Large intestine (tissue), 3 donors: Measurements from ENCODE around the gene FNDC10. TPM values are rescaled to one million over a fixed set of nuclear protein-coding genes. Genes with fewer than 3 reads are reported as not detected.
A peak's percentile ranks its signal among the peaks of the same experiment; 100 is the strongest.

ENCODE experiments used
- DNase-seq, 2 donors: peaks; one replicate each; pipeline versions ENCODE4 v3.0.0 to v3.0.0-alpha.2; 2013
- H3K27ac ChIP-seq: one replicate; pipeline ENCODE4 v1.5.1; 2013; ENCODE audit warnings: low read length
- H3K27me3 ChIP-seq: 2 replicates; pipeline ENCODE4 v1.6.1; 2013; ENCODE audit warnings: low read length; ENCODE audit not compliant: control insufficient read depth, insufficient read depth
- H3K36me3 ChIP-seq: 2 replicates; pipeline ENCODE4 v1.6.1; 2013; ENCODE audit warnings: low read length; ENCODE audit not compliant: control insufficient read depth, insufficient read depth
- H3K4me1 ChIP-seq: one replicate; pipeline ENCODE4 v1.6.1; 2013; ENCODE audit warnings: low read length; ENCODE audit not compliant: control insufficient read depth, insufficient read depth
- H3K4me3 ChIP-seq: one replicate; pipeline ENCODE4 v1.5.1; 2013; ENCODE audit warnings: low read length
- H3K9me3 ChIP-seq: one replicate; pipeline ENCODE4 v1.6.1; 2013; ENCODE audit warnings: mild to moderate bottlenecking, low read depth, low read length, moderate library complexity; ENCODE audit not compliant: control insufficient read depth
- WGBS: methylation state at CpG from one replicate; pipeline ENCODE4 v1.1.5; 2013; ENCODE audit warnings: low lambda C conversion rate; ENCODE audit not compliant: insufficient coverage; 5-methylcytosine and 5-hydroxymethylcytosine counted together
- polyA plus RNA-seq: library from polyadenylated mRNA; unstranded; fragments of 120-200 nt; gene quantifications from one replicate; pipeline ENCODE4 v1.2.1, GENCODE V29; 2013

Gene FNDC10
- polyA plus RNA-seq, 1 donor = 2.4 TPM

DNA sequence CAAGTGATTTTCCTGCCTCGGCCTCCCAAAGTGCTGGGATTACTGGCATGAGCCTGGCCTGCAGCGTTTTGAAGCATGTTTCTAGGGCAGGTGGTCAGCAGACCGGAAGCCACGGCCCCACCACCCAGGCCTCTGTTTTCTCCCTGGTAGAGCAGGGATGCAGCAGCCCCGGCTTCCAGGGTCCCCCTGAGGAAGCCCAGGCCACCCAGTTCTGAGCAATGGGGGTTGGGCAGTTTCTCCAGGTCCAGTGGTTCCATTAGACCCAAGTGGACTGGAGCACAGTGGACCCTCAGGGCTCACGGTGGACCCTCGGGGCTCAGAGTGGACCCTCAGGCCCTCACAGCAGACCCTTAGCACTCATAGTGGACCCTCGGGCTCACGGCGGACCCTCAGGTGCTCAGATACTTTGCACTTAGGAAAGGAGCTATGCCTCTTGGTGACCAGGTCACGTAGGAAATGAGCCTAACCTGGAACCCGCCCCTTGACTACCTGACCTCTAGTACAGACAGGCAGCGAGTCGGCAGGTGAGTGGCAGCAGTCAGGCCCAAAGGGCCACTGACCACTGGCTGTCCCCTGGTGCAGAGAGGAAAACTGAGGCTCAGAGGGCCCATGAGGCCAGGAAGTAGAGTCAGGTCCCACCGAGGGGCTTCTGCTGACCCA lies 4.6 kb upstream of the FNDC10 start:
- Histone ChIP-seq H3K4me3 (no peak overlapping the region), H3K36me3 (no peaks in the 10 kb centered on the region), H3K4me1 (no peaks in the 10 kb centered on the region), H3K27me3 (peaks cover 36% of the 10 kb centered on the region), H3K27ac (no peak overlapping the region), H3K9me3 (peaks cover 11% of the 10 kb centered on the region)
- DNase-seq = no peak
- WGBS = no CpG with 5 or more reads among the region's 15 CpGs

DNA sequence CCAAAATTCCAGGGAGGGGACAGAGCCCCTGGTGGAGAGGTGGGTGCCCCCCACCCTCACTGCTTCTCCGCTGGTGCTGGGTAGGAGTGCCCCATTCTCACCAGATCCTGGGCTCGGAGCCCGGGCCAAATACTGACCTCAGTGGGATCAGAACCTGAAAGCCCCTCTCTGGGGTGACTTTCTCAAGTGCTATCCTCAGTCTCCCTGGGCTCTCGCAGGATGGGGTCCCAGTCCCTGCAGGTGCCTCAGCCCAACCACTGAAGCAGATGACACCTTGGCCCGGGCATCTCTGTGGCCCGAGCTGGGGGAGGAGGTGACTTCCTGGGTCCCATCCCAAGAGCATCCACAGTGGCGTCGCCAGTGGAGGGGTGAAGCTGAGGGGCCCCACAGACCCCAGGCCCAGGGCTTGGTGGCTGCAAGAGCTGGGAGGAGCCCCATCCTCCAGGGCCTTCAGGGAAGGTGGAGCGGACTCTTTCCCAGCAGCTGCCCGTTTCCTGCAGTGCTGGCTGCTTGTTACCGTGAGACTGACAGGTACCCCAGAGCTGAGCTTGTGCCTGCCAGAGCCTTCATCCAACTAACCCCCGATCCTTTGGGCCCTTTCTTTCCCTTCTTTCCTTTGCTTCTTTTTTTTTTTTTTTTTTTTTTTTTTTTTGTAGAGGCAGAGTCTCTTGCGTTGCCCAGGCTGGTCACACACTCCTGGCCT lies 3.9 kb upstream of the FNDC10 start:
- WGBS = 20% methylated on average over 1 of the region's 13 CpGs
- DNase-seq = no peak
- Histone ChIP-seq H3K4me1 (no peaks in the 10 kb centered on the region), H3K4me3 (no peak overlapping the region), H3K36me3 (no peaks in the 10 kb centered on the region), H3K9me3 (peaks cover 11% of the 10 kb centered on the region), H3K27me3 (peaks cover 41% of the 10 kb centered on the region), H3K27ac (no peak overlapping the region)

DNA sequence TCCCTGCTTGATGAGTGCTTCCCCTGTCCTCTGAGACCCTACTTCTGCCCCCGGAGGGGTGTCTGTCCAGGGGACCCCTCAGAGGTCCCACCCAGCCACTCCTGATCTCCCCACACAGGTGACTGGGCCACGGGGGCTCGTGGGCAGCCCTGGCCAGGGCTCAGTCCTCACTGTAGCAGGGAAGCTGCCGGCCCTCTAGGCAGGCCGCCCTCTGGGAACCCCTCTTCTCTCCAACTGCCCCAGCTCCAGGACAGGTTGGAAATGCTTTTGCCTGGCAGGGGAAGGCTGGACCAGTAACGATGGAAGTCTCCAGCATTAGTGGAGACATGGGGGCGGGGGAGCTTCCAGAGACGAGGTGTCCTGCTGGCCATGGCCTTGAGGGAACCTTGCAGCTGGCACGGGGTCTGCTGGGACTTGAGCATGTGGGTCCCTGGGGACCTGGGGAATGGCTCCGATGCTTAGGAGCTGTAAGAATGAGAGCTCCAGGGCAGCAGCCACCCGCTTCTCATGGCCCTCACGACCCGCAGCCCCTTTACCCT lies 3.1 kb upstream of the FNDC10 start:
- no CpG with 5 or more reads among the region's 13 CpGs for WGBS
- no peaks in the 10 kb centered on the region for H3K36me3 ChIP-seq
- peaks cover 12% of the 10 kb centered on the region for H3K9me3 ChIP-seq
- no peak for DNase-seq
- no peak overlapping the region for H3K4me3 ChIP-seq
- H3K27me3 ChIP-seq = peaks cover 49% of the 10 kb centered on the region
- no peak overlapping the region for H3K27ac ChIP-seq
- H3K4me1 ChIP-seq = no peaks in the 10 kb centered on the region

DNA sequence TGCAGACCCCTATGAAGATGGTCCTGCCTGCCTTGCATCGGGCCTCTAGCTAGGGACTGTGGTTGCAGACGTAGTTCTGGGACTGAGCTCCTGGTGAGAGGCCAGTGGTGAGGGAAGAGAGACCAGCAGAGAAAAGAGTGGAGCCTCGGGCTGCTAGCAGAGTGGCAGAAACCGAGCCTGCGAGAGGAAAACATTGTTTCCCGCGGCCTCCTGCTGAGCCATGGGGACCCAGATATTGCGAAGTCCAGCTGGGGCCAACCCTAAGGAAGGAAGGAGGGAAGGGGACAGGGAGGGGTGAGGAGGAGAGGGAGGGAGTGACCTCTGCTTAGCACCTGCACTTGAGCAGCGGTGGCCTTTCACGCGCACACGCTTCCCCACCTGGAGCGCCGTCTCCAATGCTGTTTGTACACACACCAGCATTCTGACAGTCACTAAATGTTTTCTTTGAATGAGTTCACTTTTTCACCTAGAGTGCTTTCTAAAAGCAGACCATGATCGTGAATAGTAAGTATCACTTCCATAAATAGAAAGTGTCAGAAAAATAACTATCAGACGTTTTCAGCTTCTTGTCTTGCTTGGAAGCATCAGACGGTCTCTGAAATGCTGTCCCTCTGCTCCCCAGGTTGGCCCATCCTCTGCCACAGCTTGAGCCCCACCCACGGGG lies 2.5 kb upstream of the FNDC10 start:
- no peak for DNase-seq
- Histone ChIP-seq H3K27ac (no peak overlapping the region), H3K36me3 (no peaks in the 10 kb centered on the region), H3K4me1 (no peaks in the 10 kb centered on the region), H3K9me3 (peaks cover 16% of the 10 kb centered on the region), H3K4me3 (no peak overlapping the region), H3K27me3 (peaks cover 55% of the 10 kb centered on the region)
- WGBS = no CpG with 5 or more reads among the region's 18 CpGs

DNA sequence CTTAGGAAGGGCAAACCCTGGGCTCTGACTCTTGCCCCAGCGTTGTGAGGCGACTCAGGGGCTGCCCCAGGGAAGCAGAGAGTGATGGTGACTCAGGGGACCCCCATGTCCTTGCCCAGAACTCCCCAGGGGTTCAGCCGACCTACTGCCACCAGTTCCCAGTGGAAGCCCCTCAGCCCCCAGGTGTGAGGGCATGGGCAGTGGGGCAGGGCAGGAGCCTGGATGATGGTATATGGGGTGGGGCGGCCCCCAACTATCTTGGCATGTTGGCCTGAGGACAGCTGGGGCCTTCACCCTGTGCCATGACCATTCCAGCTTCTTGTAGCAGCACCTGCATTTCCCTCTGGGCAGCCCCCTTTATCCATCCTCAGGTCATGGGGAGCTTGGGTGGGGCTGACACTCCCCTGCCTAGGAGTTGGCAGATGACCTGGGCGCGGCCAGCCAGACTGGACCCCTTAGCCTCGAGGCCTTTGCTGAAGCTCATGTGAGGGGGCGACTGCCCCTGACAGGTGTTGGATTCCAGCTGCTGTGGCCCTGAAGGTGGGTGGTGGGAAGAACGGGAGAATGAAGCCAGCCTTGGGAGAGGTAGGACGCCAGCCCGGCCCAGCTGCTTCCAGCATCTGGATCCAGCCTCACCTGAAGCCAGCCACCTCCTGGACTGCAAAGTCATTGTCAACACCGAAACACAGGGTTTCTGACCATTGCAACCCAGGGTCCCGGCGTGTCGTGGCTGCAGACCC lies 1.8 kb upstream of the FNDC10 start:
- H3K27me3 ChIP-seq = peaks cover 61% of the 10 kb centered on the region
- peaks cover 16% of the 10 kb centered on the region for H3K9me3 ChIP-seq
- H3K4me1 ChIP-seq = no peaks in the 10 kb centered on the region
- no peaks in the 10 kb centered on the region for H3K36me3 ChIP-seq
- H3K4me3 ChIP-seq = no peak overlapping the region
- H3K27ac ChIP-seq = no peak overlapping the region
- WGBS = no CpG with 5 or more reads among the region's 15 CpGs
- DNase-seq = no peak

DNA sequence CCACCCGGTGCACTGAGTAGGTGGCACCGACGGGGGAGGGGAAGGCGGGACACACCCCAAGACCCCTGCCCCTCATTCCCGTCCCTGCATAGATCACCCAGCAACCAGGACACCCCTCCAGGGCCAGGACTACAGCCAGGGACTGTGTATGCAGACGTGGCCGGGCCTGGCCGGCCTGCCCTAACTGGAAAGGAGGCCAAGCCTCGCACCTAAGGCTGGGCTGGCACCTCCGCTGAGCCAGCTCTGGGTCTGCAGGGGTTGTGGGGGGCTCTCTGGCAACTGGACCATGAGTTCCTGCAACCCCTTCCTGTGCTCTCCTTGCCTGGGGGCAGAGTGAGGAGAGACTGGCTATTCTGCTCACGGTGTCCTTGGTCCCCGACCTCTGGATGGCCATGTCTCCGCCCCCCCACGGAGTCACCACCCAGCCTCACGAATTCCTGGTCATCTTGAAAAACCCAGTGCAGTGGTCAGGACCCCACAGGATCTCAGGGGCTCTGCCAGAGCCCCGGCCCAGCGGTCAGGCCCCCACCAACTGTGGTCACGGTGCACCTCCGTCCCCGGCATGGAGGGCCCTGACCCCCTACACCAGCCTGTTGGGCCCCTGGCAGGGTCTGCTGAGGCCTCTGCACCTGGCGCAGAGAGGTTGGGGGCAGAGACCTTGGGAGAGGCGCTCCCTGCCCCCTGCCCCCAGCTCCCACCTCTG lies 1.1 kb upstream of the FNDC10 start:
- no CpG with 5 or more reads among the region's 22 CpGs for WGBS
- H3K4me3 ChIP-seq = no peak overlapping the region
- DNase-seq = no peak

DNA sequence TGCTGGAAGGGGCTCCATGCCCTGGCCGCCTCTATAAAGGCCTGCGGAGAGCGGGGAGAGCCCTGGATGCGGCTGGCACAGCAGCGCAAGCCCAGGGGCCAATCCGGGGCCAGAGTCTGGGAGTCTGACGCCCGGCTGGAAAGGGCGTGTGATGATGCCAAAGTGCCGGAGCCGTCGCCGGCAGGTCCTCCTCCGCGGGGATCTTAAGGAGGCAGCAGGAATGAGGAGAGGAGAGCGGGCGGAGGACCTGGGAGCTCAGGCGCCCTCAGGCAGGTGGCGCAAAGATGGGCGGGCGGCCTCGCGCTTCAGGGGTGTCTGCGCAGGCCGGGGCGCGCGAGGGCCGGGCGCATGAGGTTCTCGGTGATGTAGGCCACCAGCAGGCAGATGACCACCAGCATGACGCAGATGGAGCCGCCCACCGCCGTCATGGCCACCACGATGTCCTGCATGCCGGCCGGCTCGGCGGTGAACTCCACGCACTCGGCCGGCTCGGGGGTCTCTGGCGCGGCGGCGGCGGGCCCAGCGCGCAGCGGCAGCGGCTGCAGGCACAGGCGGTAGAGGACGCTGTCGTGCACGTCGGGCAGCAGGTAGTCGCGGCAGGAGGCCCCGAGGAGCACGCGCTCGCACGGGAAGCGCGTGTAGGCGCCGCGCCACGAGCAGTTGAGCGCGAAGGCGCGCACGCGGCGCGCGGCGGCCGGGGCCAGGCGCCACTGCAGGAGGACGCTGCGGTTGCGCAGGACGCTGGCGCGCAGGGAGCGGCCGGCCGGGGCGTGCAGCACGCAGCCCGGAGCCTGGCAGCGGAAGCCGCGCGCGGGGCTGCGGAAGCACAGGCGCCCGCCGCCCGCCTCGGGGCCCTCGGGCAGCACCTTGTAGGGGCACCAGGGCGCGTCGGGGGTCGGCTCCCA lies 653 bp downstream of the FNDC10 start:
- Histone ChIP-seq H3K4me3 (no peak overlapping the region), H3K9me3 (peaks cover 16% of the 10 kb centered on the region), H3K27ac (no peak overlapping the region), H3K36me3 (no peaks in the 10 kb centered on the region), H3K4me1 (no peaks in the 10 kb centered on the region), H3K27me3 (peaks cover 84% of the 10 kb centered on the region)
- peak in 1 of 2 donors; percentile 46 for DNase-seq
- WGBS = no CpG with 5 or more reads among the region's 111 CpGs

More for the DNA sequence above, 1.1 kb upstream of the FNDC10 start:
- Histone ChIP-seq H3K27ac (no peak overlapping the region), H3K27me3 (peaks cover 68% of the 10 kb centered on the region), H3K36me3 (no peaks in the 10 kb centered on the region), H3K4me1 (no peaks in the 10 kb centered on the region), H3K9me3 (peaks cover 16% of the 10 kb centered on the region)

DNA sequence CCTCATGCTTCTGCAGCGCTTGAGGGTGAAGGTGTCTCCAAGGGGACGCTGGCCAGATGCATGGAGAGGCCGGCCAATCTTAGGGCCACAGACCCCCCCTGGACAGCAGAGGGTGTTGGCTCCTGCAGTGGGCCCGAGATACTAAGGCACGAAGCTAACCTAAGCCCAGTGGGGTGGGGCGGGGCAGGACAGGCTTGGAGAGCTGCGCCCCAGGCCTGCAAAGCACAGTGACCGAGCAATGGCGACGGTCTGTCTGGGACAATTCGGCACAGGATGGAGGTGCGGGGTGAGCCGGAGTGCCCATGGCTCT lies 1.3 kb downstream of the FNDC10 start:
- no peak overlapping the region for H3K27ac ChIP-seq
- H3K4me1 ChIP-seq = no peaks in the 10 kb centered on the region
- no CpG with 5 or more reads among the region's 13 CpGs for WGBS
- no peak for DNase-seq
- H3K9me3 ChIP-seq = peaks cover 16% of the 10 kb centered on the region
- no peak overlapping the region for H3K4me3 ChIP-seq
- H3K36me3 ChIP-seq = no peaks in the 10 kb centered on the region
- peaks cover 85% of the 10 kb centered on the region for H3K27me3 ChIP-seq

DNA sequence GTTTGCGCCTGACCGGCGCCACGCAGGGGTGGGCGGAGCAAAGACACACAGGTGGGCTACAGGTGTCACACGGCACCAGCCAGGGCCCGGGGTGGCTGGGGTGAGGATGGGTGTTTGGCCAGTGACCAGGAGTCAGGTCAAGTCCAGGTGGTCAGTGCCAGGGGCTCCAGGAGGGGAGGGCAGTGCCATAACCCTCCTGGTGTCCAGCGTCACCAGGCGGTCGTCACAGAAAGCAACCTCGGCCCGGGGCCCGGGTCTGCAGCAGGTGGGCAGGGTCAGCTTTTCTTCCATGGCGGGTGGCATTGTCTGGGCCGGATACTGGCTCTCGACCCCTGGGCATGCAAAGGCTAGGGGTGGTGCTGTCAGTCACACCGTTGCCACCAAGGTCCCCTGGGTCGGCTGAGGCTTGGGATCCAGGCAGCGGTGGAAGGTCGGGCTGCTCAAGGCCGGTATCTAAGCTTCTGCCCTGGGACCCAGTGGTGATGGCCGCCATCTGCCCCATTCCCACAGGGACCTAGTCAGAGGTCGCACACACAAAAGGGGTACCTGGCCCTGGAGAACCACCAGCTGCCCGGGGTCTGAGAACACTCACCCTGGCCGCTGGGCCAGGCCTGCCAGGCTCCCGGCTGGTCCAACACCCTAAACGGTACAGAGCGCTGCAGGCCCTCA lies 1.8 kb downstream of the FNDC10 start:
- WGBS = no CpG with 5 or more reads among the region's 28 CpGs
- peaks cover 16% of the 10 kb centered on the region for H3K9me3 ChIP-seq
- H3K4me3 ChIP-seq = no peak overlapping the region
- DNase-seq = peak in 1 of 2 donors; percentile 1
- H3K27ac ChIP-seq = no peak overlapping the region
- H3K27me3 ChIP-seq = peaks cover 81% of the 10 kb centered on the region
- no peaks in the 10 kb centered on the region for H3K36me3 ChIP-seq
- no peaks in the 10 kb centered on the region for H3K4me1 ChIP-seq
